Natural killer cell treated with Interleukin-12 subunit alpha and Interleukin-12 subunit beta and Interleukin-15 and Interleukin-18, amount 100 ng/mL, for 72 hours (primary cell): ENCODE results near the gene HHATL. TPM values are rescaled to one million over a fixed set of nuclear protein-coding genes. Genes with fewer than 3 reads are reported as not detected.
"Not testable (repeated sequence)": the region's sequence is repeated elsewhere in the genome, so short reads cannot be mapped to it uniquely, and the experiment has no call there.

Experiments used
- ATAC-seq, 2 donors: fragments of 150-1000 bp; cut with Tn5 transposase in 1 of 2; sonication (Bioruptor Pico), chemical (Tn5 transposase) in 1 of 2; 2 replicates each; pipeline ENCODE4 v1.10.0; 2021
- DNase-seq: peaks from one replicate; pipeline ENCODE4 v3.0.0; 2022; ENCODE audit warnings: low spot score
- H3K27ac Mint-ChIP-seq, 2 donors: 1 replicate in 1 of 2; 2 replicates in 1 of 2; pipeline ENCODE4 v1.8.0; 2022; ENCODE audit warnings: mixed read lengths in 2 of 2, mild to moderate bottlenecking in 1 of 2, moderate library complexity in 1 of 2
- H3K27me3 Mint-ChIP-seq, 2 donors: 1 replicate in 1 of 2; 2 replicates in 1 of 2; pipeline ENCODE4 v1.8.0; 2022; ENCODE audit warnings: mixed read lengths in 2 of 2
- H3K36me3 Mint-ChIP-seq: one replicate; pipeline ENCODE4 v1.8.0; 2022; ENCODE audit warnings: mixed read lengths
- H3K4me1 Mint-ChIP-seq, 2 donors: 1 replicate in 1 of 2; 2 replicates in 1 of 2; pipeline ENCODE4 v1.8.0; 2022; ENCODE audit warnings: low read depth in 2 of 2, mixed read lengths in 2 of 2, mild to moderate bottlenecking in 1 of 2
- H3K4me3 Mint-ChIP-seq: one replicate; pipeline ENCODE4 v1.8.0; 2022; ENCODE audit warnings: mixed read lengths
- H3K9me3 Mint-ChIP-seq: 2 replicates; pipeline ENCODE4 v1.8.0; 2022; ENCODE audit warnings: mixed read lengths
- total RNA-seq, 2 donors: library from RNA; stranded (reverse); gene quantifications; one replicate each; pipeline ENCODE4 v1.2.3, GENCODE V29; 2022

Gene HHATL
- total RNA-seq, 2 donors from 2014 or later = not detected

DNA sequence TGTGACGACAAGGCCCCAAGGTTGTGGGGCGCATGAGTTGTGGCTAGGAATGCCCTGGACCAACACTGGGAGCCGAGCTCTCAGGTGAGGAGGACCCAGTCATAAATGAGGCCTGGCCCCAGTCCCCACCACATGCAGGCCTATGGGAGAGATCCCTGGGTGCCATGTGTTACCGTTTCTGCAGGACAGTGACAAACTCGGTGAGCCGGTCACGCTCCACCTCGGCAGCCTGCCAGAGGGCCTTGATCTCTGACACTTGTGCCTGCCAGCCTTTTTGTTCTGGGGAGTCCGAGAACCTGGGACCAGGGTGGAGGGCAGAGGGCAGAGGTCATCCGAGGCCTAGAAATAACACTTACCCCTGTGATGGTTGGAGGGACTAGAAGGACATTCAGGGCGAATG is 27.7 kb upstream of the HHATL start:
- ATAC-seq (no peak), DNase-seq (no peak)
- Mint-ChIP-seq H3K36me3 (no peaks in the 10 kb centered on the region), H3K27me3 (peaks cover 12 to 14% of the 10 kb centered on the region in 2 donors), H3K4me1 (no peaks in the 10 kb centered on the region), H3K9me3 (no peaks in the 10 kb centered on the region), H3K27ac (no peak overlapping the region), H3K4me3 (no peak overlapping the region)

DNA sequence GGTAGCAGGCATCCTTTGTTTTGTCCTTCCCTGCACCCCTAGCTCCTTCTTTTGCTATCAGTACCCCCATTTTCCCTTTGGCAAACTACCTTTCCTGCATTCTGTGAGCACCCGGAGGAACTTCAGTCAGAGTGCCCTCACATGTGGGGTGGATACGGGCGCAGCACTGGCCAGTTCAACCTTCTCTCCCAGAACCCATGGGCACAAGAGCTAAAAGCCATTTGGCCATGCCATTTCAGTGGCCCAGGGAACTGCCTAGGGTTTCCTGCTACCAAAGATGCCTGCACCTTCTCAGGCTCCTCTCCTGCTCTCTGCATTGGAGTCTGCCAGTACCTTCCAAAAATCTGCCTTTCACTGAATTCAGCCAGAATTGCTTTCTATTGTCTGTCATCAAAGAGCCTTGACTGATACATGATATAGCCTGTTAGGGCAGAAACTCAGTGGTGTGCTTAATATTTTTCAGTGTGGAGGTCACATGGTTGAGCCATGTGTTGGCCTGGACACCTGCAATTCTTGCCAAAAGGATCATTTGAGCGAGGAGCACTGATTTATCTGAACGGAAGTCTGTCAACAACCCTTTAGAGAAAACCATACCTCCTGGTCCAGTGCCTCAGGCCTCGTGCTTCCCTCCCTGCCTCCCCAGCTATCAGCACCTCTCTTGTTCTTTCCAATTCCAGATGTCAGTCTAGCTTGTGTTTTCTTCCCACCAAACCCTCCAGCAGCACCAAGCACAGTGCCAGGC is 27.0 kb upstream of the HHATL start:
- Mint-ChIP-seq H3K4me1 (no peaks in the 10 kb centered on the region), H3K9me3 (no peaks in the 10 kb centered on the region), H3K4me3 (no peak overlapping the region), H3K27me3 (peaks cover 12 to 13% of the 10 kb centered on the region in 2 donors), H3K36me3 (no peaks in the 10 kb centered on the region), H3K27ac (no peak overlapping the region)
- ATAC-seq (no peak), DNase-seq (no peak)

DNA sequence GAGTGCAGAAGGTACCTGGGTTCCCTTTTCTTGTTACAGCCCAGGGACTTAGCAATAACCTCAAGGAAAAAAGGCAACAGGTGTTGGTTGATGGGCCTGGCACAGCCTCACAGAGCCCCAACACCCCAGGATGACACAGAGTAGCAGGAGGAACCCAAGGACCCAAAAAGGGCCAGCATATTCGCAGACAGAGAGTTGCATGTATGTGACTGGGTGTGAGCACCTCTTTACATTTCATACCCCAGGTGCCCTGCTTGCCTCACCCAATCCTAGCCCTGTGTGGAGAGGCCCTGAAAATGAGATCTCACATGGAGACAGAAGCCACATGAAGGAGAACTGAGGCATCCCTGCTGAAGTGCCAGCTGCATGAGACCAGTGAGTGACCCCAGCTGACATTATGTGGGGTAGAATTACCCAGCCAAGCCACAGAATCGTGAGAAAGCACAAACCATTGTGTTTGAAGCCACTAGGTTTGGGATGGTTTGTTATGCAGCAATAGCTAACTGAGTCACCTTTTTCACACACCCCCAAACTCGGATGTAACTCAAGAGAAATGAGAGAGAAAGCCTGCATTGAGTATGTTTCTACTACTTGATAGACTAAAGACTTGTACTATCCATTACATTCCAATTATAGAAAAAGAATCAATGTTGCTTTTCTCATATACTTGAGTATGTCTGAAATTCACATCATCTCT is 26.2 kb upstream of the HHATL start:
- no peak overlapping the region for H3K27ac Mint-ChIP-seq
- H3K36me3 Mint-ChIP-seq = no peaks in the 10 kb centered on the region
- no peaks in the 10 kb centered on the region for H3K9me3 Mint-ChIP-seq
- H3K27me3 Mint-ChIP-seq = peaks cover 17 to 20% of the 10 kb centered on the region in 2 donors
- ATAC-seq = no peak
- DNase-seq = no peak
- no peaks in the 10 kb centered on the region for H3K4me1 Mint-ChIP-seq
- H3K4me3 Mint-ChIP-seq = no peak overlapping the region

DNA sequence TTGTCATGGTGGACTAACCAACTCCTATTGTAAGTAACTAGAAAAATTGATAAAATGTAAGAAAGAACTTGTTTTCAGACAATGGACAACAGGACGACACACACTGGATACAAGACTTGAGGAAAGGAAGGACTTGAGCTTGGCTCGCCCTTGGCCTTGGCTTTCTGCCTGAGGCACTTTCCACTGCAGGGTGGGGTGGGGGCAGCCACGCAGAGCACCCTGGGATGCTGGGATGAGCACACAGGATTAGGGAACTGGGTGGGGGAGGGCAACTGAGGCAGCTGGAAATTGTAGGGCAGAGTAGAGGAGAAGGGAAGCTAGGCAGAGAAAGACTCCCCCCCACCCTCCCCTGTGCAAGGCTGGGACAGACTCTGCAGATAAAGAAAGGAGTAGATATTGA is 25.5 kb upstream of the HHATL start:
- DNase-seq = no peak
- H3K4me1 Mint-ChIP-seq = no peaks in the 10 kb centered on the region

DNA sequence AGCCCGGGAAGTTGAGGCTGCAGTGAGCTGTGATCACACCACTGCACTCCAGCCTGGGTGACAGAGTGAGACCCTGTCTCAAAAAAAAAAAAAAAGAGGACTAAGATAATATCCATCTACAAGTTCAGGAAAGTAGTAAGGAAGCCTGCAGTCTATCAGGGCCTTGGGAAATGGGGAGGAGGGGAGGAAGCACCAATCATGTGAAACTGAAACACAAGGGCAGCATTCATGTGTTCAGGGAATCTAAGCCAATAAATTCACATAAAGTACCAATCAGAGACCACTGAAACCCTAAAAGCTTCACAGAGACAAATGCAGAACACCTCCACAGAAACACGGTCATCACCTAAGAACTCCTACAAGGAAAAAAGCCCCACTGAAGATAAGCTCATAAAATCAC is 22.9 kb upstream of the HHATL start:
- no peaks in the 10 kb centered on the region for H3K4me1 Mint-ChIP-seq
- H3K36me3 Mint-ChIP-seq = no peaks in the 10 kb centered on the region
- DNase-seq (no peak), ATAC-seq (no peak)
- no peaks in the 10 kb centered on the region for H3K9me3 Mint-ChIP-seq
- peaks cover 23 to 29% of the 10 kb centered on the region in 2 donors for H3K27me3 Mint-ChIP-seq
- H3K27ac Mint-ChIP-seq = no peak overlapping the region
- no peak overlapping the region for H3K4me3 Mint-ChIP-seq

More for the DNA sequence above, 25.5 kb upstream of the HHATL start:
- no peaks in the 10 kb centered on the region for H3K36me3 Mint-ChIP-seq
- no peak overlapping the region for H3K27ac Mint-ChIP-seq
- H3K27me3 Mint-ChIP-seq = peaks cover 21 to 25% of the 10 kb centered on the region in 2 donors
- H3K4me3 Mint-ChIP-seq = no peak overlapping the region
- ATAC-seq = no peak
- no peaks in the 10 kb centered on the region for H3K9me3 Mint-ChIP-seq

DNA sequence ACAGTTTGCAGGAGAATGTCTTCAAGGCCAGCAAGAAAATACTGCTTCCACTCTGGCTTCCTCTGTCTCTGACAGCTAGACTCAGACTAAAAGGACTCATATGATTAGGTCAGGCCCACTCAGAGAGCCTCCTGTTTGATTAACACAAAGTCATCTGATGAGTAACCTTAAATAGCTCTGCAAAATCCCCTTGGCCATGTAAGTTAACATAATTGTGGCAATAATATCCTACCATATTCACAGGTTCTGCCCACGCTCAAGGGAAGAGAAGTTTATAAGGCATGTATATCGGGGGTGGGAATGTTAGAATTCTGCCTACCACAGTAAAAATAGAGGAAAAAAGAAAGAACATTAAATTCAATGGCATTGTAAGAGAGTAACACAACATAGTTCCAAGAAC is 20.6 kb upstream of the HHATL start:
- peaks cover 25 to 33% of the 10 kb centered on the region in 2 donors for H3K27me3 Mint-ChIP-seq
- H3K36me3 Mint-ChIP-seq = no peaks in the 10 kb centered on the region
- H3K4me3 Mint-ChIP-seq = no peak overlapping the region
- no peaks in the 10 kb centered on the region for H3K4me1 Mint-ChIP-seq
- H3K27ac Mint-ChIP-seq = no peak overlapping the region
- no peaks in the 10 kb centered on the region for H3K9me3 Mint-ChIP-seq
- ATAC-seq (no peak), DNase-seq (no peak)

DNA sequence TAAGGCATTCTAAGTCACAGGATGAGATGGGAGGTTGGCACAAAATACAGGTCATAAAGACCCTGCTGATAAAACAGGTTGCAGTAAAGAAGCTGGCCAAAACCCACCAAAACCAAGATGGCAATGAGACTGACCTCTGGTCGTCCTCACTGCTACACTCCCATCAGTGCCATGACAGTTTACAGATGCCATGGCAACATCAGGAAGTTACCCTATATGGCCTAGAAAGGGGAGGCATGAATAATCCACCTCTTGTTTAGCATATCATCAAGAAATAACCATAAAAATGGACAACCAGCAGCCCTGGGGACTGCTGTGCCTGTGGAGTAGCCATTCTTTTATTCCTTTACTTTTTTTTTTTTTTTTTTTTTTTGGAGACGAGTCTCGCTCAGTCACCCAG is 19.8 kb upstream of the HHATL start:
- not testable (repeated sequence) for H3K36me3 Mint-ChIP-seq, ATAC-seq, H3K4me1 Mint-ChIP-seq, H3K27ac Mint-ChIP-seq, H3K9me3 Mint-ChIP-seq, H3K4me3 Mint-ChIP-seq, DNase-seq
- peaks cover 19 to 31% of the 10 kb centered on the region in 2 donors for H3K27me3 Mint-ChIP-seq

DNA sequence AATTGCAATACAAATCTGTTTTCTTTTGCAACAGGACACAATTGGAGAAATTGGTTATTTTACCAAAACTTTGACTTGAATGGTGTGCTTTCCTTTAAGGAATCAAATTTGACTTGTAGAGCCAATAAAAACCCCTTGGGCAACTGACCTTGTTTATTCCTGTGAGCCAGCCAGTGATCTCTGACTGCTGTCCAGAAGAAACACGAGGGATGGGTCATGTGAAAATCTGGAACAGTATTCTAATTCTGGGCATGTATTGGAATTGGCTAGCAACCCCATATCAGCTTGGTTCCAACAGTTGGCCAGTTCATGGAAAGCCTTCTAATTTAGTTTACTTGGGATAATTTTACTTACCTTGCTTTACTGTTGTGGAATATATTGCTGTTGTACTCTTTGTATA is 19.1 kb upstream of the HHATL start:
- Mint-ChIP-seq H3K27me3 (peaks cover 17 to 29% of the 10 kb centered on the region in 2 donors), H3K4me1 (no peaks in the 10 kb centered on the region), H3K36me3 (no peaks in the 10 kb centered on the region), H3K27ac (no peak overlapping the region), H3K4me3 (no peak overlapping the region), H3K9me3 (no peaks in the 10 kb centered on the region)
- DNase-seq (no peak), ATAC-seq (no peak)

DNA sequence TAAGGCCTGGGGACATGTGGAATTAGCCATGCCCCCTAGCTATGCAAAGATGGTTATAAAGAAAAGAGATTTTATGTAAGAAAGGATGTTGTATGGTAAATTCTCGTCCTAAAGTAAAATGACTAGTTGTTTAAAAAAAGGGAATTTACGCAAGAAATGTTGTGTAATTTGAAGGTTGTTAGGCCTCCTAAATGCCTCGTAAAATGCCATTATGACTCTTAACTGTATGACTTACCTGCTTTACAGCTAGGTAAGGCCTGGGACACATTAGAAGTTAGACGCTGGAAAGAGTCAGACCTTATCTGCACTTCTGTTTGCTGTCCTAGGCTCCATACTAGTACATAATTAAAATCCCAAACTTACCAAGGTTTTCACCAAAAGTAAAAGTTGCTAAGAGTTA is 17.5 kb upstream of the HHATL start:
- DNase-seq = no peak
- no peak for ATAC-seq
- Mint-ChIP-seq H3K9me3 (no peaks in the 10 kb centered on the region), H3K4me3 (no peak overlapping the region), H3K27me3 (peaks cover 13 to 21% of the 10 kb centered on the region in 2 donors), H3K4me1 (no peaks in the 10 kb centered on the region), H3K27ac (no peak overlapping the region), H3K36me3 (no peaks in the 10 kb centered on the region)

DNA sequence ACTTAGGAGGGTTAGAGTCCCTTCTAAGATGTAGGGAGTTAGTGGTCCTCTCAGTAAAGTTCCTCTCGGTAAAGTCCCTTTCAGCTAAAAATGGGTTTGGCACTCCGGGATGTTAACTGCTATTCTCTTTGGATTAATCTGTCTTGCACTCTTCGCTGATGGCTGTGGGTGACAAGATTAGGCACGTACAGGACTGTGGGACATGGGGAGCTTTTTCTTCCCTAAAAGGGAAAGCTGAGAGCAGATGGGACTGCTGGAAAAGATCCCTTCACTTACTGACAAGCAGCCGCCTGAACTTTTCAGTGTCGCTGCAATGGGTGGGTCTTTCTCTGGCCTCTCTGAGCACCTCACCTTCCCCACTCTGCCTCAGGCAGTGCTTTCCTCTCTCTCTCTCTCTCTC is 16.4 kb upstream of the HHATL start:
- no peaks in the 10 kb centered on the region for H3K36me3 Mint-ChIP-seq
- no peak overlapping the region for H3K27ac Mint-ChIP-seq
- ATAC-seq (no peak), DNase-seq (no peak)
- H3K9me3 Mint-ChIP-seq = no peaks in the 10 kb centered on the region
- H3K4me1 Mint-ChIP-seq = no peaks in the 10 kb centered on the region
- H3K27me3 Mint-ChIP-seq = peaks cover 8 to 15% of the 10 kb centered on the region in 2 donors
- H3K4me3 Mint-ChIP-seq = no peak overlapping the region

DNA sequence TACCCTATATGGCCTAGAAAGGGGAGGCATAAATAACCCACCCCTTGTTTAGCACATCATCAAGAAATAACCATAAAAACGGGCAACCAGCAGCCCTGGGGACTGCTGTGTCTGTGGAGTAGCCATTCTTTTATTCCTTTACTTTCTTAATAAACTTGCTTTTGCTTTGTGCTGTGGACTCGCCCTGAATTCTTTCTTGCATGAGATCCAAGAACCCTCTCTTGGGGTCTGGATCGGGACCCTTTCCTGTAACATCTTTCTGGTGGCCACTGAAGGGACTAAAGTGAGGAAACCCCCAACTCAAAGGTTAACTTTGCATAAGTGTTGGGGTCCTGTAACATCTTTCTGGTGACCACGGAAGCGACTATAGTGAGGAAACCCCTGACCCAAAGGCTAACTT is 15.7 kb upstream of the HHATL start:
- no peak overlapping the region for H3K4me3 Mint-ChIP-seq
- H3K9me3 Mint-ChIP-seq = no peaks in the 10 kb centered on the region
- ATAC-seq (no peak), DNase-seq (no peak)
- no peaks in the 10 kb centered on the region for H3K4me1 Mint-ChIP-seq
- H3K27ac Mint-ChIP-seq = no peak overlapping the region
- peaks cover 7 to 11% of the 10 kb centered on the region in 2 donors for H3K27me3 Mint-ChIP-seq
- no peaks in the 10 kb centered on the region for H3K36me3 Mint-ChIP-seq

DNA sequence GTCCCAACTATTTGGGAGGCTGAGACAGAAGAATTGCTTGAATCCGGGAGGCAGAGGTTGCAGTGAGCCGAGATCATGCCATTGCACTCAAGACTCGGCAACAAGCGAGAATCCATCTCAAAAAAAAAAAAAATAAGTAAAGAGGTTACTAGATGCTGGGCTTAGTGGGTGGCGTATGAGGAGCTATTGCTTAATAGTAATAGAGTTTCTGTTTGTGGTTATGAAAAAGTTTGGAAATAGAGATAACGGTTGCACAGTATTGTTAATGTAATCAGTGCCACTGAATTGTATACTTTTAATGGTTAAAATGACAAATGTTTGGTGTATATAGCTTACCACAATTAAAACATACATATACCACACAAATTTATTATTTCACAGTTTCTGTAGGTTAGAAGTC is 14.7 kb upstream of the HHATL start:
- no peak overlapping the region for H3K27ac Mint-ChIP-seq
- no peaks in the 10 kb centered on the region for H3K4me1 Mint-ChIP-seq
- no peak overlapping the region for H3K4me3 Mint-ChIP-seq
- peaks cover 6 to 7% of the 10 kb centered on the region in 2 donors for H3K27me3 Mint-ChIP-seq
- no peaks in the 10 kb centered on the region for H3K36me3 Mint-ChIP-seq
- no peaks in the 10 kb centered on the region for H3K9me3 Mint-ChIP-seq
- ATAC-seq (no peak), DNase-seq (no peak)

DNA sequence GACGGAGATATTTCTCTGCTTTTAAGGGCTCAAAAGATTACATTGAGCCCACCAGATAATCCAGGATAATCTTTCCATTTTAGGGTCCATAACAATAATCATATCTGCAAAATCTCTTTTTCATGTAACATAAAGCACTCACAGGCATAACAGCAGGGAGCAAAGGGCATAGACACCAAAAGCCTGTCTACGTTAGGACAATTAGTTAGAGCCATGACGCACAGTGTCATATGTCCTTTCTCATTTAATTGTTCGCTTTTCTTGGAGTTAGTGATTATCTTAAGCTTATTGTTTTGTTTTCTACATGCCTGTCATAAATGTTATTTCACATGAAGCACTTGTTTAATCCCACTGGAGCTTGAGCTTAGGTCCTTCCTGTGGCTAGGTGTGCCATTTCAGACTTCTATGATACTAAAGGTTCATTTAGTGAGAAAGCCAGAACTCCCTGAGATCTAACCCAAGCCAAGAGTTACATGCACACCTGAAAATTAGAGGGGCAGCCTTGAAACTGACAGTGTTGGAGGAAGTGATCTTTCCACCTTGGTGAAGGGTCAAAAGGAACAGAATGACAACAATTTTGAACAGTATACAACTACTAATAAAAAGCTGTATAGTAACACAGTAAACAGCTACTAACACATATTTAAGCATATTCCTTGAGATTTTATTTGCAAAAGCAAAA is 11.7 kb upstream of the HHATL start:
- DNase-seq = no peak
- Mint-ChIP-seq H3K27me3 (peaks cover 0 to 5% of the 10 kb centered on the region in 2 donors), H3K4me3 (no peak overlapping the region), H3K9me3 (no peaks in the 10 kb centered on the region), H3K27ac (no peak overlapping the region), H3K4me1 (no peaks in the 10 kb centered on the region), H3K36me3 (no peaks in the 10 kb centered on the region)
- no peak for ATAC-seq

DNA sequence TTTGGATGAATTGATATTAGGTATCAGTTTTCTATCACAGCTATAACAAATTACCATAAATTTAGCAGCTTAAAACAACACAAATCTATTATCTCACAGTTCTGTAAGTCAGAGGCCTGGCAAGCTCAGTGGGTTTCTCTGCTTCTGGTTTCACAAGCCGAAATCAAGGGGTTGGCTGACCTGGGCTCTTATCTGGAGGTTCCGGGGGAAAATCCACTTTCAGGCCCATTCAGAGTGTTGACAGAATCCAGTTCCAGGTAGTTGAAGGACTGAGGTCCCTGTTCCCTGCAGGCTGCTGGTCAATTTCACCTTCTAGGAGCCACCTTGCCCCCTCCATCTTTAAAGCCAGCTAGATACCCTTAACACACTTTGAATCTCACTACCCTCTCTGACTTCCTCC is 11.1 kb upstream of the HHATL start:
- no peak for ATAC-seq
- Mint-ChIP-seq H3K4me1 (no peaks in the 10 kb centered on the region), H3K4me3 (no peak overlapping the region), H3K27me3 (peaks cover 0 to 3% of the 10 kb centered on the region in 2 donors), H3K36me3 (no peaks in the 10 kb centered on the region), H3K9me3 (no peaks in the 10 kb centered on the region), H3K27ac (no peak overlapping the region)
- no peak for DNase-seq
